Renal cortex interstitium (tissue), 15 donors: ENCODE results near the gene HHIPL1. TPM values are rescaled to one million over a fixed set of nuclear protein-coding genes. Genes with fewer than 3 reads are reported as not detected.

ENCODE experiments used
- DNase-seq, 11 donors: peaks; one replicate each; pipeline ENCODE4 v3.0.0-alpha.2; 2013; ENCODE audit warnings: low read depth in 9 of 11, low spot score in 4 of 11; ENCODE audit errors: extremely low read depth in 1 of 11
- long read RNA-seq, 16 experiments: transcript quantifications; one replicate each; lab custom pipeline, GENCODE V29; 2026
- polyA plus RNA-seq, 3 donors: library from polyadenylated mRNA; unstranded; fragments of 120-200 nt; gene quantifications; one replicate each; pipeline ENCODE4 v1.2.1, GENCODE V29; 2013; ENCODE audit not compliant: insufficient read length in 3 of 3

Gene HHIPL1
- polyA plus RNA-seq, result 1 to 10 TPM; 1.5 to 2.4 (median 1.6) TPM
- long read RNA-seq, donor 1, result 0 reads
- long read RNA-seq, donor 2, result 0 reads
- long read RNA-seq, donor 3, result 0 reads
- long read RNA-seq, donor 4, full-length matches to known transcripts, result 1 of 1 reads
- long read RNA-seq, donor 4, partial matches to known transcripts, result 0 of 1 reads
- long read RNA-seq, donor 4, other reads (novel, unspliced or antisense), result 0 of 1 reads
- long read RNA-seq, donor 5, result 0 reads
- long read RNA-seq, donor 6, result 0 reads
- long read RNA-seq, donor 7, result 0 reads
- long read RNA-seq, donor 8, result 0 reads
- long read RNA-seq, donor 9, partial matches to known transcripts, result 0 of 1 reads
- long read RNA-seq, donor 9, other reads (novel, unspliced or antisense), result 0 of 1 reads
- long read RNA-seq, donor 10, result 0 reads
- long read RNA-seq, donor 11, result 0 reads
- long read RNA-seq, donor 12, result 0 reads
- long read RNA-seq, donor 13, result 0 reads
- long read RNA-seq, donor 14, result 0 reads
- long read RNA-seq, donor 15, full-length matches to known transcripts, result 1 of 1 reads
- long read RNA-seq, donor 15, partial matches to known transcripts, result 0 of 1 reads
- long read RNA-seq, donor 15, other reads (novel, unspliced or antisense), result 0 of 1 reads
- long read RNA-seq, donor 16, full-length matches to known transcripts, result 1 of 1 reads
- long read RNA-seq, donor 16, partial matches to known transcripts, result 0 of 1 reads
- long read RNA-seq, donor 16, other reads (novel, unspliced or antisense), result 0 of 1 reads

- DNase-seq, result peak in 1 of 11 donors; percentile 29
Observed at GRCh38 chr14:99644723-99645544, at the start of gene HHIPL1. HHIPL1 (plus strand) TSS chr14:99645129; CDS start chr14:99645208, 79 bp downstream.

GRCh38 chr14:99595524-99595923 is 49.4 kb upstream of the HHIPL1 start:
- DNase-seq, result no peak

- no peak for DNase-seq
Observed at GRCh38 chr14:99596071-99596627, 48.8 kb upstream of the HHIPL1 start.

GRCh38 chr14:99596772-99597171 is 48.2 kb upstream of the HHIPL1 start:
- DNase-seq, result no peak

- DNase-seq, result no peak
Observed at GRCh38 chr14:99597911-99598600, 46.9 kb upstream of the HHIPL1 start.

GRCh38 chr14:99598774-99599173 is 46.2 kb upstream of the HHIPL1 start:
- no peak for DNase-seq

- no peak for DNase-seq
Observed at GRCh38 chr14:99599393-99599792, 45.5 kb upstream of the HHIPL1 start.

GRCh38 chr14:99600232-99600888 is 44.6 kb upstream of the HHIPL1 start:
- no peak for DNase-seq

GRCh38 chr14:99601361-99601831 is 43.5 kb upstream of the HHIPL1 start:
- DNase-seq, result no peak

GRCh38 chr14:99602054-99602787 is 42.7 kb upstream of the HHIPL1 start:
- DNase-seq, result no peak

- DNase-seq, result no peak
Observed at GRCh38 chr14:99602788-99603415, 42.0 kb upstream of the HHIPL1 start.

GRCh38 chr14:99603471-99604277 is 41.3 kb upstream of the HHIPL1 start, which contains the start of gene CCDC85C:
CCDC85C (minus strand) TSS chr14:99604207; CDS start chr14:99603959, 248 bp downstream.
- DNase-seq, result no peak

GRCh38 chr14:99604278-99604765 is 40.6 kb upstream of the HHIPL1 start:
- peak; percentile 79 to 96 (median 93) for DNase-seq

GRCh38 chr14:99604766-99605298 is 40.1 kb upstream of the HHIPL1 start:
- no peak for DNase-seq

GRCh38 chr14:99605299-99605961 is 39.5 kb upstream of the HHIPL1 start:
- DNase-seq, result peak in 1 of 11 donors; percentile 47
